ENCODE results near the gene EXO1. TPM values are rescaled to one million over a fixed set of nuclear protein-coding genes. Genes with fewer than 3 reads are reported as not detected.
"Not testable (repeated sequence)": the region's sequence is repeated elsewhere in the genome, so short reads cannot be mapped to it uniquely, and the experiment has no call there.

The EXO1 gene
- polyA plus RNA-seq, 4 donors = 0.27 to 4.9 (median 3.4) TPM; not detected in 1

DNA sequence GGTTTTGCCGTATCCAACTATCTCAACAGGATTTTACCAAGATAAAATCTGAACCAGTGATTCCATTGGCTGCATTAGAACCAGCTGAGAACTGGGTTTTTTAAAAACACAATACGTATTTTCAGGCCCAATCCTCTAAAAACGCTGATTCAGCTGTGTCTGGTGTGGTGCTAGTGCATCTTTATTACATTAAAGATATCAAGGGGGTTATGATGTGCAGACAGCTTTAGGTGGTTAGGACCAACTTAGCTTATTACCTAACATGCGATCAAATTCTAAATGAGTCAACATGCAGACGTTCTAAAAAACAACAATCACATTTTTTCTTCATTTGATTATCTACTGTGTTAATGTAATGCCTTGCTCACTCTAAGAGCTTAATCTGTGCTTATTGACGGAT is 32.0 kb upstream of the EXO1 start:
- FAIRE-seq = no peak
- no peak overlapping the region for H3K27ac ChIP-seq (ENCODE audit: low read depth in 1 of 3, low read length in 2 of 3)
- no peak overlapping the region for H3K4me3 ChIP-seq (ENCODE audit: low read depth in 1 of 3, low read length in 3 of 3)
- no peaks in the 10 kb centered on the region for H3K36me3 ChIP-seq (ENCODE audit: control insufficient read depth in 3 of 3, insufficient read depth in 2 of 3, low read depth in 1 of 3, low read length in 3 of 3)
- no peaks in the 10 kb centered on the region for H3K27me3 ChIP-seq (ENCODE audit: control insufficient read depth in 3 of 3, insufficient read depth in 3 of 3, low read length in 3 of 3)
- no peaks in the 10 kb centered on the region for H3K9me3 ChIP-seq (ENCODE audit: control insufficient read depth in 2 of 2, insufficient read depth in 1 of 2, low read depth in 1 of 2, low read length in 1 of 2)
- WGBS, 3 donors = 72 to 82% (median 80%) methylated on average over 6 of the region's 6 CpGs
- no peaks in the 10 kb centered on the region for H3K4me1 ChIP-seq (ENCODE audit: control insufficient read depth in 3 of 3, insufficient read depth in 2 of 3, low read depth in 1 of 3, low read length in 2 of 3)
- DNase-seq = no peak

DNA sequence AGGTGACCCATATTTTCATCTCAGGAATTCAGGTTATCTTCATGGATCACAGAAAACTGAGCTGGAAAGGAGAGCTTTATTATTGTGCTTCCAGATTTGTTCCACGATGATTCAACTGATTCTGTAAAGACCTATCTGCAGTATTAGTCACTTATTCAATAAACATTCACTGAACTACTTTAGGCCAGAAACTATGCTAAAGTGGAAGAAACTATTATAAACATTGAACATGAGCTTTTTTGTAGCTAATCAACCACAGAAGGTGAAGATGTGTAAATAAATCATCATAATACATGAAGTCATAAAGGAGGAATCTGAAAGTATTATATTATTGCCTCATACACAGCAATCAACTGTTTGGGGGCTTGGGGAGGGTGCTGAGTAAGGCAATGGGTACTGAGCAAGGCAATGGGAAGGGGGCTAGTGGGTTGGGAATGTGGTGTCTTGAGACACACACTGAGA is 30.6 kb upstream of the EXO1 start:
- no peaks in the 10 kb centered on the region for H3K9me3 ChIP-seq (ENCODE audit: control insufficient read depth in 2 of 2, insufficient read depth in 1 of 2, low read depth in 1 of 2, low read length in 1 of 2)
- no peaks in the 10 kb centered on the region for H3K27me3 ChIP-seq (ENCODE audit: control insufficient read depth in 3 of 3, insufficient read depth in 3 of 3, low read length in 3 of 3)
- H3K4me3 ChIP-seq (ENCODE audit: low read depth in 1 of 3, low read length in 3 of 3) = no peak overlapping the region
- DNase-seq (no peak), FAIRE-seq (no peak)
- H3K4me1 ChIP-seq (ENCODE audit: control insufficient read depth in 3 of 3, insufficient read depth in 2 of 3, low read depth in 1 of 3, low read length in 2 of 3) = no peaks in the 10 kb centered on the region
- H3K27ac ChIP-seq (ENCODE audit: low read depth in 1 of 3, low read length in 2 of 3) = no peak overlapping the region
- 43 to 65% (median 56%) methylated on average over 1 of the region's 1 CpG for WGBS, 3 donors
- no peaks in the 10 kb centered on the region for H3K36me3 ChIP-seq (ENCODE audit: control insufficient read depth in 3 of 3, insufficient read depth in 2 of 3, low read depth in 1 of 3, low read length in 3 of 3)

DNA sequence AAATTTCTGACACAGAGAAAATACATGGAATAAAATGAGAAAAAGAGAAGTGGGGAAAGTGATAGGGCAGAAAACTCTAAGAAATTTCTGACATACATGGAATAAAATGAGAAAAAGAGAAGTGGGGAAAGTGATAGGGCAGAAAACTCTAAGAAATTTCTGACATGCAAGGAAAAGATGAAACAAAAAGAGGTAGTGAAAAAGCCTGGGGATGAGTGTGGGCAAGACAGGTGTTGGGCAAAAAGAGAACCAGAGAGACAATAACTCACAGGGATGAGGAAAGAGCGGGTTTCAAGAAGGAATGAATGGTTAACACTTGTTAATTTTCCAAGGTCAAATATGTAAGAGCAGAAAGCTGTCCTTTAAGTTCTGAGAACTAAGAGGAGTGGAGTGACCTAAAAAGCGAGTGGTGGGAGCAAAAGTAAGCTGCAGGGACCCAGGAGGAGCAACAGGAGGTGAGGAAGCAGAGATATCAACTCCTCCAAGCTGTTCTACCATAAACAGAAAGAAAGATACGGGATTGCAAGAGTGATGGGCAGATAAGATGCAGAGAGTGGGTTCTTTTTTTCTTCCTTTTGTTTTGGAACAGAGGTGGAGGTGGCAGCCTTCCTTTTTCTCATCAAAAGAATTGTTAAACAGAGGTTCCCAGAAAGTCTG is 29.9 kb upstream of the EXO1 start:
- no peaks in the 10 kb centered on the region for H3K9me3 ChIP-seq (ENCODE audit: control insufficient read depth in 2 of 2, insufficient read depth in 1 of 2, low read depth in 1 of 2, low read length in 1 of 2)
- H3K4me1 ChIP-seq (ENCODE audit: control insufficient read depth in 3 of 3, insufficient read depth in 2 of 3, low read depth in 1 of 3, low read length in 2 of 3) = no peaks in the 10 kb centered on the region
- H3K27ac ChIP-seq (ENCODE audit: low read depth in 1 of 3, low read length in 2 of 3) = no peak overlapping the region
- H3K27me3 ChIP-seq (ENCODE audit: control insufficient read depth in 3 of 3, insufficient read depth in 3 of 3, low read length in 3 of 3) = no peaks in the 10 kb centered on the region
- no peak for DNase-seq
- WGBS, 3 donors = 48 to 66% (median 51%) methylated on average over 3 of the region's 3 CpGs
- no peak for FAIRE-seq
- no peaks in the 10 kb centered on the region for H3K36me3 ChIP-seq (ENCODE audit: control insufficient read depth in 3 of 3, insufficient read depth in 2 of 3, low read depth in 1 of 3, low read length in 3 of 3)
- no peak overlapping the region for H3K4me3 ChIP-seq (ENCODE audit: low read depth in 1 of 3, low read length in 3 of 3)

DNA sequence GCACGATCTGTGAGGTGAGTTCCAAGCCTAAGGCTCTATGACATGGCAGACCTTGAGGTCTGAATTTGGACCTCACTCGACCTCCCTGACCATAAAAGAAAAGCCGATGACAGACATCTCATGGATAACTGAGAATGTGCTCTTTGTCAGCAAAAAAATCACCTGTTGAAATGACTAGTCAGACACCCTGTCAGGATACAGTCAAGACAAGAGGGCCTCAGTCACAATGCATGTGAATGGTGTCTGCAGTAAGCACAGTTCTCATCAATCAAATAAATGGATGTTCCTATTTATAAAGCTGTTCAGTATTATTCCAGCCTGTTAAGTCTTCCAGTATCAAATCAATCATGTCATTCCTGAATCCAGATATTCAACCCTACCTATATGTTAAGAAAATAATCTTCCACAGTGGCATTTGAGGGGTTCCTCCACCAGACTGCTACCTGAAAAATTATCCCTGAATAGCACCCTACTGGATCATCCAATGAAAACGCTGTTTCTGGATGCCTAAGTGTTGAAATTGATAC is 28.6 kb upstream of the EXO1 start:
- H3K4me3 ChIP-seq (ENCODE audit: low read depth in 1 of 3, low read length in 3 of 3) = no peak overlapping the region
- no peaks in the 10 kb centered on the region for H3K27me3 ChIP-seq (ENCODE audit: control insufficient read depth in 3 of 3, insufficient read depth in 3 of 3, low read length in 3 of 3)
- no peaks in the 10 kb centered on the region for H3K9me3 ChIP-seq (ENCODE audit: control insufficient read depth in 2 of 2, insufficient read depth in 1 of 2, low read depth in 1 of 2, low read length in 1 of 2)
- H3K4me1 ChIP-seq (ENCODE audit: control insufficient read depth in 3 of 3, insufficient read depth in 2 of 3, low read depth in 1 of 3, low read length in 2 of 3) = no peaks in the 10 kb centered on the region
- DNase-seq = no peak
- no peaks in the 10 kb centered on the region for H3K36me3 ChIP-seq (ENCODE audit: control insufficient read depth in 3 of 3, insufficient read depth in 2 of 3, low read depth in 1 of 3, low read length in 3 of 3)
- FAIRE-seq = no peak
- 81 to 86% (median 82%) methylated on average over 4 of the region's 4 CpGs for WGBS, 3 donors
- H3K27ac ChIP-seq (ENCODE audit: low read depth in 1 of 3, low read length in 2 of 3) = no peak overlapping the region

DNA sequence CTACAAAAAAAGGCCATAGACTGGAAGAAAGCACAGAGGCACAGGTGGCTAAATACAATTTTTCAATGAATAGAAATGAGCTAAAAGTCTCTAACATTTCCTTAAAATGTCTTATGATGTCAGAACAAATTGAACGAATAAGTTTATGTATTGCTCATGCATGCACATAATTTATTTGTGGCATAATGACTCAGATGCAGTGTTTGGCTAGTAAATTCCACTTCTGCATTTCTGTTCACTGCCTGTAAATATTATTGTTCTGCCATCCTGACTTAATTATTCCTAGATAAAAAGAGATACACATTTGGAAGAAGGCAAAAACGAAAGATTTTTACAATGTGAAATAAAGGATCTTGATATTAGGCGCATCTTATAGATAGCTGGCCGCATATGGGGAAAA is 26.6 kb upstream of the EXO1 start:
- Histone ChIP-seq H3K4me1 (ENCODE audit: control insufficient read depth in 3 of 3, insufficient read depth in 2 of 3, low read depth in 1 of 3, low read length in 2 of 3) (no peaks in the 10 kb centered on the region), H3K9me3 (ENCODE audit: control insufficient read depth in 2 of 2, insufficient read depth in 1 of 2, low read depth in 1 of 2, low read length in 1 of 2) (no peaks in the 10 kb centered on the region), H3K4me3 (ENCODE audit: low read depth in 1 of 3, low read length in 3 of 3) (no peak overlapping the region), H3K36me3 (ENCODE audit: control insufficient read depth in 3 of 3, insufficient read depth in 2 of 3, low read depth in 1 of 3, low read length in 3 of 3) (no peaks in the 10 kb centered on the region), H3K27me3 (ENCODE audit: control insufficient read depth in 3 of 3, insufficient read depth in 3 of 3, low read length in 3 of 3) (no peaks in the 10 kb centered on the region), H3K27ac (ENCODE audit: low read depth in 1 of 3, low read length in 2 of 3) (no peak overlapping the region)
- WGBS, 3 donors = 83 to 85% (median 83%) methylated on average over 4 of the region's 4 CpGs
- DNase-seq (no peak), FAIRE-seq (no peak)

DNA sequence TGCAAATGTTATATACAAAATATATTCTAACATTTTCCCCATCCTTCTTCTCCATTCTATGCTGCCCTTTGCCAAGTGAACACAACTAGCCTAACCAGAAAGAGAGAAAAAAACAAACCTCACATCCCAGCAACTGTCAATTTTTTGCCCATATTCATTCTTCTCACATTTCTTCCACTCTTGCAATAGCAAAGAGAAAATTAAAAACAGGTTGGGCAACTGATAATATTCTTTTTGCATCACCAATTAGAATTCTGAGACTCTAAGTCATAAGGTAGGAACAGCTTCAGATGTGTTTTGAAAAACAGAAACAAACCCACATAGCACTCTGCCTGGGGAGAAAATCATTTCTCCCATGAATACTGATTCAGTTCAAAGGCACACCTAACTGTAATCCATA is 25.2 kb upstream of the EXO1 start:
- Histone ChIP-seq H3K36me3 (ENCODE audit: control insufficient read depth in 3 of 3, insufficient read depth in 2 of 3, low read depth in 1 of 3, low read length in 3 of 3) (no peaks in the 10 kb centered on the region), H3K4me3 (ENCODE audit: low read depth in 1 of 3, low read length in 3 of 3) (no peak overlapping the region), H3K9me3 (ENCODE audit: control insufficient read depth in 2 of 2, insufficient read depth in 1 of 2, low read depth in 1 of 2, low read length in 1 of 2) (no peaks in the 10 kb centered on the region), H3K4me1 (ENCODE audit: control insufficient read depth in 3 of 3, insufficient read depth in 2 of 3, low read depth in 1 of 3, low read length in 2 of 3) (no peaks in the 10 kb centered on the region), H3K27ac (ENCODE audit: low read depth in 1 of 3, low read length in 2 of 3) (no peak overlapping the region), H3K27me3 (ENCODE audit: control insufficient read depth in 3 of 3, insufficient read depth in 3 of 3, low read length in 3 of 3) (no peaks in the 10 kb centered on the region)
- DNase-seq (no peak), FAIRE-seq (no peak)

DNA sequence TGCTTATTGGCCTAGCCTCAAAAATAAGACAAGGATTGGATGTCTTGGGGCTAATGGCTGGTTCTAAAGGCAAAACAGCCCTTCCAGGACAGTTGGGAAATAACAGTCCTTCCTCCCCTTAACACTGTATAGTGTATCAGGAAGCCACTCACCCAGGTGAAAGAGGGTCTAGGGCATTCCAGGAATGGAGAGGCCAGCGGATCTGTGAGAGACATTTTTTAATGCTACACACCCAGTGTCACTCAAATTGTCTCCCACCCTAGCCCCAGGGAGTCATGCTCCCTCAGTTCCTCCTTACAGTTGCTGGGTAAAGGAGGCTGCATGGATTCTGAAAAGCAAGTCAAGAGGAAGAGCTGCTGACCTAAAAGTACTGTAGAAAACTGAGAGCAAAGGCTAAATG is 24.1 kb upstream of the EXO1 start:
- H3K9me3 ChIP-seq (ENCODE audit: control insufficient read depth in 2 of 2, insufficient read depth in 1 of 2, low read depth in 1 of 2, low read length in 1 of 2) = no peaks in the 10 kb centered on the region
- WGBS, 3 donors = 83 to 86% (median 86%) methylated on average over 1 of the region's 1 CpG
- no peaks in the 10 kb centered on the region for H3K36me3 ChIP-seq (ENCODE audit: control insufficient read depth in 3 of 3, insufficient read depth in 2 of 3, low read depth in 1 of 3, low read length in 3 of 3)
- no peaks in the 10 kb centered on the region for H3K27me3 ChIP-seq (ENCODE audit: control insufficient read depth in 3 of 3, insufficient read depth in 3 of 3, low read length in 3 of 3)
- H3K4me1 ChIP-seq (ENCODE audit: control insufficient read depth in 3 of 3, insufficient read depth in 2 of 3, low read depth in 1 of 3, low read length in 2 of 3) = no peaks in the 10 kb centered on the region
- H3K4me3 ChIP-seq (ENCODE audit: low read depth in 1 of 3, low read length in 3 of 3) = no peak overlapping the region
- DNase-seq (no peak), FAIRE-seq (no peak)
- H3K27ac ChIP-seq (ENCODE audit: low read depth in 1 of 3, low read length in 2 of 3) = no peak overlapping the region

DNA sequence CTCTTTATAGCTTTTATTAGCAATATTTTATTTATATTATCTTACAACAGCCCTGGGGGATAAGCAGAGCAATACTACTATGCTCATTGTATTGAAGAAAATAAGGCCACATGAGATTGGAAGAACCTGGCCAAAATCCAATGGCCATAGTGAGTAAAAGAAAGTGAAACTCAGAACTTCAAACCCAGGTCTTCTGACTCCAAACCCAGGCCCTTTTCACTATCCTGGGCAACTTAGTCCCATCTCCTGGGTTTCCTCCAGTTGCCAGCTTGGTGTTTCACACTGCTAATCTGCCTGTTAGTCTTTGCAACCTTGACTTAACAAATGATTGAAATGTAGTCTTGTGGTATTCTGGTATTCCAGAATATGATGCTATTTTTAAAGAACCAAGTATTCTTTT is 22.4 kb upstream of the EXO1 start:
- peak in 1 of 2 donors; percentile 2 for DNase-seq
- H3K36me3 ChIP-seq (ENCODE audit: control insufficient read depth in 3 of 3, insufficient read depth in 2 of 3, low read depth in 1 of 3, low read length in 3 of 3) = no peaks in the 10 kb centered on the region
- no peak overlapping the region for H3K4me3 ChIP-seq (ENCODE audit: low read depth in 1 of 3, low read length in 3 of 3)
- no peak for FAIRE-seq
- H3K27me3 ChIP-seq (ENCODE audit: control insufficient read depth in 3 of 3, insufficient read depth in 3 of 3, low read length in 3 of 3) = no peaks in the 10 kb centered on the region
- no peaks in the 10 kb centered on the region for H3K9me3 ChIP-seq (ENCODE audit: control insufficient read depth in 2 of 2, insufficient read depth in 1 of 2, low read depth in 1 of 2, low read length in 1 of 2)
- H3K27ac ChIP-seq (ENCODE audit: low read depth in 1 of 3, low read length in 2 of 3) = no peak overlapping the region
- H3K4me1 ChIP-seq (ENCODE audit: control insufficient read depth in 3 of 3, insufficient read depth in 2 of 3, low read depth in 1 of 3, low read length in 2 of 3) = no peaks in the 10 kb centered on the region

DNA sequence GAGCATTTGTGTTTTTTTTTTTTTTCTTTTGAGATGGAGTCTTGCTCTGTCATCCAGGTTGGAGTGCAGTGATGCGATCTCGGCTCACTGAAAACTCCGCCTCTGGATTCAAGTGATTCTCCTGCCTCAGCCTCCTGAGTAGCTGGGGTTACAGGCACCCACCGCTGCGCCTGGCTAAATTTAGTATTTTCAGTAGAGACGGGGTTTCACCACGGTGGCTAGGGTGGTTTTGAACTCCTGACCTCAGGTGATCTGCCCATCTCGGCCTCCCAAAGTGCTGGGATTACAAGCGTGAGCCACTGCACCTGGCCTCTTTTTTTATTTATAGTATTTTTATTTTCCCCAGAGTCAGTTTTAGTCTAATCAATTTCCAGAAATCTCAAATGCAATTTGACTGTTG is 21.4 kb upstream of the EXO1 start:
- not testable (repeated sequence) for H3K4me1 ChIP-seq (ENCODE audit: control insufficient read depth in 3 of 3, insufficient read depth in 2 of 3, low read depth in 1 of 3, low read length in 2 of 3); H3K27me3 ChIP-seq (ENCODE audit: control insufficient read depth in 3 of 3, insufficient read depth in 3 of 3, low read length in 3 of 3); FAIRE-seq; DNase-seq; H3K36me3 ChIP-seq (ENCODE audit: control insufficient read depth in 3 of 3, insufficient read depth in 2 of 3, low read depth in 1 of 3, low read length in 3 of 3); H3K27ac ChIP-seq (ENCODE audit: low read depth in 1 of 3, low read length in 2 of 3); H3K9me3 ChIP-seq (ENCODE audit: control insufficient read depth in 2 of 2, insufficient read depth in 1 of 2, low read depth in 1 of 2, low read length in 1 of 2); H3K4me3 ChIP-seq (ENCODE audit: low read depth in 1 of 3, low read length in 3 of 3)
- WGBS, 3 donors = 88 to 89% (median 88%) methylated on average over 9 of the region's 9 CpGs

Measured in small intestine (tissue), 7 donors.